ENCODE data around the gene ZNF219. TPM values are rescaled to one million over a fixed set of nuclear protein-coding genes. Genes with fewer than 3 reads are reported as not detected.

ZNF219 gene
- total and polyA plus RNA-seq, 2 of the 13 experiments (the other 11 are each of a cell fraction or from before 2014, with no cell fraction given): 34.5 to 36.6 TPM

- no peak for TF ChIP-seq TRAFD1 (CRISPR knock-in tag; IDR thresholded peaks at IDR 0.05; ENCODE audit: borderline replicate concordance)
- TF ChIP-seq TFE3 (CRISPR knock-in tag; IDR thresholded peaks at IDR 0.05): no peak
- peak; percentile 44; the same call in 1 of the 2 replicates for TF ChIP-seq ZSCAN9 (CRISPR knock-in tag; IDR thresholded peaks at IDR 0.05; ENCODE audit: borderline replicate concordance)
- TF ChIP-seq CEBPZ (IDR thresholded peaks at IDR 0.05; ENCODE audit: low read length): no peak
- no peak for TF ChIP-seq KLF6 (CRISPR knock-in tag; IDR thresholded peaks at IDR 0.05)
- TF ChIP-seq ZBTB44 (CRISPR knock-in tag; IDR thresholded peaks at IDR 0.05): no peak
- TF ChIP-seq ZNF546 (CRISPR knock-in tag; conservative IDR thresholded peaks at IDR 0.05): no peak
- TF ChIP-seq ZNF12 (CRISPR knock-in tag; IDR thresholded peaks at IDR 0.05): no peak
- TF ChIP-seq ZNF224 (CRISPR knock-in tag; IDR thresholded peaks at IDR 0.05): no peak
- 0 out of 2 replicates have a peak, but pooled peaks have one; percentile 44 for TF ChIP-seq BCL6 (CRISPR knock-in tag; IDR thresholded peaks at IDR 0.05)
- TF ChIP-seq HDAC2 (CRISPR knock-in tag; IDR thresholded peaks at IDR 0.05): peak; percentile 67
- no peak for TF ChIP-seq ZNF776 (CRISPR knock-in tag; IDR thresholded peaks at IDR 0.05)
- TF ChIP-seq SP1 (IDR thresholded peaks at IDR 0.05): no peak
- no peak for TF ChIP-seq SP1 (CRISPR knock-in tag; IDR thresholded peaks at IDR 0.05)
- no peak for TF ChIP-seq ZEB1 (IDR thresholded peaks at IDR 0.05; ENCODE audit: insufficient replicate concordance, low read depth)
- peak; percentile 52; the same call in 1 of the 2 replicates for TF ChIP-seq ISL2 (CRISPR knock-in tag; IDR thresholded peaks at IDR 0.05)
- 0 out of 2 replicates have a peak, but pooled peaks have one; percentile 25 for TF ChIP-seq DMAP1 (CRISPR knock-in tag; IDR thresholded peaks at IDR 0.05)
- TF ChIP-seq KAT8 (CRISPR knock-in tag; IDR thresholded peaks at IDR 0.05): no peak
- peak; percentile 84 for TF ChIP-seq TCF7 (IDR thresholded peaks at IDR 0.05; ENCODE audit: low read depth)
- no peak for TF ChIP-seq MAZ (IDR thresholded peaks at IDR 0.05; ENCODE audit: borderline replicate concordance, low read depth, low read length)
- no peak for TF ChIP-seq MAZ (CRISPR knock-in tag; IDR thresholded peaks at IDR 0.05; ENCODE audit: low read depth)
- TF ChIP-seq DPF2 (CRISPR knock-in tag; IDR thresholded peaks at IDR 0.05; ENCODE audit: borderline replicate concordance, low read depth): no peak
- TF ChIP-seq GATA4 (IDR thresholded peaks at IDR 0.05; ENCODE audit: borderline replicate concordance, low read depth): peak; percentile 86
These were observed 49.8 kb downstream of the ZNF219 start (continued) for GRCh38 chr14:21048638-21049037.

Data from HepG2 (cell line).